MM.1S (cell line): ENCODE data around the gene UBXN11.
"Not testable (repeated sequence)": the region's sequence is repeated elsewhere in the genome, so short reads cannot be mapped to it uniquely, and the experiment has no call there.

Experiments
- DNase-seq: peaks from one replicate; pipeline ENCODE4 v3.0.0-alpha.2; 2015
- H2AFZ ChIP-seq: fragments of 300-600 bp; sonication (generic); 2 replicates; pipeline ENCODE4 v1.6.0; 2016; ENCODE audit warnings: antibody characterized with exemption, low read length
- H3F3A ChIP-seq: fragments of 300-600 bp; sonication (generic); 2 replicates; pipeline ENCODE4 v1.6.1; 2016; ENCODE audit warnings: mild to moderate bottlenecking, antibody characterized with exemption, low read length, moderate library complexity, mixed read lengths; ENCODE audit not compliant: insufficient read depth
- H3K27ac ChIP-seq: fragments of 300-600 bp; sonication (generic); 2 replicates; pipeline ENCODE4 v1.5.1; 2016; ENCODE audit warnings: mild to moderate bottlenecking, low read length
- H3K27me3 ChIP-seq: fragments of 300-600 bp; sonication (generic); replicated peaks from 2 replicates; pipeline ENCODE4 v1.6.0; 2016; ENCODE audit warnings: low read length; ENCODE audit not compliant: insufficient read depth
- H3K36me3 ChIP-seq: fragments of 300-600 bp; sonication (generic); replicated peaks from 2 replicates; pipeline ENCODE4 v1.6.1; 2016; ENCODE audit warnings: mild to moderate bottlenecking, low read length, mixed read lengths; ENCODE audit not compliant: insufficient read depth
- H3K4me1 ChIP-seq: fragments of 300-600 bp; sonication (generic); 2 replicates; pipeline ENCODE4 v1.6.1; 2016; ENCODE audit warnings: low read length, mixed read lengths
- H3K4me2 ChIP-seq: fragments of 300-600 bp; sonication (generic); 2 replicates; pipeline ENCODE4 v1.6.0; 2016; ENCODE audit warnings: low read depth, low read length
- H3K4me3 ChIP-seq: fragments of 300-600 bp; sonication (generic); 2 replicates; pipeline ENCODE4 v1.5.1; 2016; ENCODE audit warnings: low read length, mixed read lengths
- H3K79me2 ChIP-seq: fragments of 300-600 bp; sonication (generic); 2 replicates; pipeline ENCODE4 v1.6.1; 2016; ENCODE audit warnings: mixed run types, low read length, mixed read lengths
- H3K9ac ChIP-seq: fragments of 300-600 bp; sonication (generic); 2 replicates; pipeline ENCODE4 v1.6.1; 2016; ENCODE audit warnings: low read length, mixed read lengths
- H3K9me2 ChIP-seq: fragments of 300-600 bp; sonication (generic); replicated peaks from 2 replicates; pipeline ENCODE4 v1.6.1; 2016; ENCODE audit warnings: mild to moderate bottlenecking, low read length, mixed read lengths; ENCODE audit not compliant: insufficient read depth
- H3K9me3 ChIP-seq: fragments of 300-600 bp; sonication (generic); replicated peaks from 2 replicates; pipeline ENCODE4 v1.6.1; 2016; ENCODE audit warnings: mild to moderate bottlenecking, low read length, mixed read lengths; ENCODE audit not compliant: insufficient read depth
- H4K20me1 ChIP-seq: fragments of 300-600 bp; sonication (generic); 2 replicates; pipeline ENCODE4 v1.6.1; 2016; ENCODE audit warnings: mild to moderate bottlenecking, low read length, moderate library complexity, mixed read lengths; ENCODE audit not compliant: insufficient read depth
- CTCF ChIP-seq: fragments of 300-600 bp; sonication (generic); IDR thresholded peaks from 2 replicates; pipeline ENCODE4 v1.5.1; 2016; ENCODE audit warnings: antibody characterized with exemption, low read length, mixed read lengths
- EZH2 ChIP-seq: fragments of 300-600 bp; sonication (generic); optimal IDR thresholded peaks from 2 replicates; pipeline ENCODE3; 2017; ENCODE audit warnings: low read depth, mild to moderate bottlenecking, antibody characterized with exemption, low read length, mixed read lengths
- EZH2phosphoT487 ChIP-seq: fragments of 300-600 bp; sonication (generic); IDR thresholded peaks from 2 replicates; pipeline ENCODE4 v1.6.1; 2018; ENCODE audit warnings: antibody characterized with exemption, low read length

The UBXN11 gene

GRCh38 chr1:26317146-26317545, 10.7 kb upstream of the UBXN11 start:
- H3K36me3 ChIP-seq, result no peaks in the 10 kb centered on the region
- H2AFZ ChIP-seq, result no peak overlapping the region
- no peak overlapping the region for H3K27ac ChIP-seq
- H3K9me2 ChIP-seq, result no peaks in the 10 kb centered on the region
- H3K9ac ChIP-seq, result no peak overlapping the region
- no peak overlapping the region for H3K4me3 ChIP-seq
- H3K4me2 ChIP-seq, result peak overlapping the region; percentile 37; the same call in 1 of the 2 replicates
- no peak for DNase-seq
- H3F3A ChIP-seq, result no peaks in the 10 kb centered on the region
- no peaks in the 10 kb centered on the region for H3K79me2 ChIP-seq
- TF ChIP-seq CTCF, result no peak
- TF ChIP-seq EZH2, result no peak
- TF ChIP-seq EZH2phosphoT487, result no peak
- peaks cover 26% of the 10 kb centered on the region for H3K4me1 ChIP-seq
- no peaks in the 10 kb centered on the region for H3K27me3 ChIP-seq
- H3K9me3 ChIP-seq, result no peaks in the 10 kb centered on the region
- H4K20me1 ChIP-seq, result no peaks in the 10 kb centered on the region

- Histone ChIP-seq H3K4me2 (no peak overlapping the region; the same call in 1 of the 2 replicates), H3F3A (no peaks in the 10 kb centered on the region), H3K9ac (no peak overlapping the region), H3K4me1 (peaks cover 23% of the 10 kb centered on the region), H3K9me2 (no peaks in the 10 kb centered on the region), H3K27ac (no peak overlapping the region), H2AFZ (no peak overlapping the region), H3K79me2 (no peaks in the 10 kb centered on the region), H4K20me1 (no peaks in the 10 kb centered on the region), H3K36me3 (no peaks in the 10 kb centered on the region), H3K27me3 (no peaks in the 10 kb centered on the region), H3K4me3 (no peak overlapping the region), H3K9me3 (no peaks in the 10 kb centered on the region)
- no peak for DNase-seq
- TF ChIP-seq CTCF (no peak), EZH2 (no peak), EZH2phosphoT487 (no peak)
These were observed 9.7 kb upstream of the UBXN11 start for GRCh38 chr1:26315874-26316850.

GRCh38 chr1:26314501-26314900, 8.1 kb upstream of the UBXN11 start:
- no peaks in the 10 kb centered on the region for H3K27me3 ChIP-seq
- H3K27ac ChIP-seq, result no peak overlapping the region
- H3K4me2 ChIP-seq, result no peak overlapping the region
- H3K9me2 ChIP-seq, result no peaks in the 10 kb centered on the region
- H4K20me1 ChIP-seq, result no peaks in the 10 kb centered on the region
- no peak overlapping the region for H2AFZ ChIP-seq
- H3K4me1 ChIP-seq, result peaks cover 22% of the 10 kb centered on the region; the same call in 1 of the 2 replicates
- no peaks in the 10 kb centered on the region for H3F3A ChIP-seq
- TF ChIP-seq EZH2phosphoT487 (no peak), CTCF (no peak), EZH2 (no peak)
- H3K9ac ChIP-seq, result no peak overlapping the region
- H3K79me2 ChIP-seq, result no peaks in the 10 kb centered on the region
- H3K36me3 ChIP-seq, result no peaks in the 10 kb centered on the region
- H3K9me3 ChIP-seq, result no peaks in the 10 kb centered on the region
- no peak for DNase-seq
- H3K4me3 ChIP-seq, result no peak overlapping the region

- H3K9me3 ChIP-seq, H3K9me2 ChIP-seq, DNase-seq, H3K36me3 ChIP-seq, H3K27me3 ChIP-seq, H4K20me1 ChIP-seq: not testable (repeated sequence)
- Histone ChIP-seq H3K4me1 (peaks cover 15% of the 10 kb centered on the region), H3K79me2 (peaks cover 11% of the 10 kb centered on the region), H3K27ac (peak overlapping the region; percentile 91; the same call in 1 of the 2 replicates), H2AFZ (peak overlapping the region; percentile 85), H3F3A (peaks cover 10% of the 10 kb centered on the region), H3K4me3 (0 out of 2 replicates have a peak overlapping the region, but pooled peaks have one; percentile 76), H3K4me2 (peak overlapping the region; percentile 99), H3K9ac (peak overlapping the region; percentile 88; the same call in 1 of the 2 replicates)
These were observed 1.8 kb upstream of the UBXN11 start for GRCh38 chr1:26307966-26308899.
